H1 (cell line): Measurements from ENCODE around the gene SLC2A3. TPM values are rescaled to one million over a fixed set of nuclear protein-coding genes. Genes with fewer than 3 reads are reported as not detected.

ENCODE experiments used
- BCL11A ChIP-seq, 2 experiments: IDR thresholded peaks; one replicate each; pipeline ENCODE4 v1.6.1; 2011; ENCODE audit warnings: low read depth in 2 of 2, low read length in 2 of 2, mild to moderate bottlenecking in 2 of 2
- POLR2AphosphoS5 ChIP-seq: IDR thresholded peaks from 2 replicates; pipeline ENCODE4 v1.6.1; 2011; ENCODE audit warnings: low read depth, low read length
- SIRT6 ChIP-seq: IDR thresholded peaks from one replicate; pipeline ENCODE4 v1.7.1; 2012; ENCODE audit warnings: low read length, inconsistent platforms
- polyA plus RNA-seq, 7 experiments: library from polyadenylated mRNA; depleted of rRNA in 3 of 7; stranded (reverse) in 5 of 7; unstranded in 2 of 7; fragments of >200 nt in 5 of 7; fragments of 200-250 nt in 2 of 7; gene quantifications; 1 replicate in 5 of 7; 2 replicates in 1 of 7; 4 replicates in 1 of 7; pipeline versions ENCODE4 v1.2.1 to v1.2.3, GENCODE V29; 2011 to 2013; ENCODE audit warnings: missing spikeins in 2 of 7, mixed read lengths in 2 of 7
- total RNA-seq: library from RNA; stranded (reverse); fragmentation: NEBNext Ultra II Directional; extraction: Animal tissue kit (Norgen Biotek cat#: 25700); gene quantifications from 2 replicates; pipeline ENCODE4 v1.2.1, GENCODE V29; 2021
- TF ChIP-seq, protein P1 (sequence below), 3 experiments: IDR thresholded peaks; 1 replicate in 2 of 3; 2 replicates in 1 of 3; pipeline versions ENCODE4 v1.5.1 to v1.6.1; 2011; ENCODE audit warnings: low read length in 3 of 3, mild to moderate bottlenecking in 3 of 3, inconsistent platforms in 2 of 3, low read depth in 1 of 3, moderate library complexity in 1 of 3; ENCODE audit not compliant: insufficient read depth in 1 of 3; ENCODE audit errors: control extremely low read depth in 1 of 3

The SLC2A3 gene
- total and polyA plus RNA-seq, 2 of the 8 experiments (the other 6 are each of a cell fraction or from before 2014, with no cell fraction given): 417 to 688 TPM

DNA sequence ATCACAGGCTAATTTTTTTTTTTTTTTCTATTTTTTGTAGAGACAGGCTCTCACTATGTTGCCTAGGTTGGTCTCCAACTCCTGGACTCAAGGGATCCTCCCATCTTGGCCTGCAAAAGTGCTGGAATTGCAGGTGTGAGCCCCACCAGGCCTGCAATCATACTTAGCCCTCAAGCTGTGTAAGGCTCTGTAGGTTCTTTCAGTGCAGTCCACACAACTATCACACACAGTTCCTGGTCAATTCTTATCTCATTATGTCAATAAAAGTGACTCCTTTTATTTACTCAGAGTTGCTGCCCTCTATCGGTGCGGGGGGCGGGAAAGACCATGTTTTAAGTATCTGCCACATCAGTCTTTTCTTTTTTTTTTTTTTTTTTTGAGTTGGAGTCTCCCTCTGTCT, 29.0 kb downstream of the SLC2A3 start (continued):
- TF ChIP-seq, protein P1, sequence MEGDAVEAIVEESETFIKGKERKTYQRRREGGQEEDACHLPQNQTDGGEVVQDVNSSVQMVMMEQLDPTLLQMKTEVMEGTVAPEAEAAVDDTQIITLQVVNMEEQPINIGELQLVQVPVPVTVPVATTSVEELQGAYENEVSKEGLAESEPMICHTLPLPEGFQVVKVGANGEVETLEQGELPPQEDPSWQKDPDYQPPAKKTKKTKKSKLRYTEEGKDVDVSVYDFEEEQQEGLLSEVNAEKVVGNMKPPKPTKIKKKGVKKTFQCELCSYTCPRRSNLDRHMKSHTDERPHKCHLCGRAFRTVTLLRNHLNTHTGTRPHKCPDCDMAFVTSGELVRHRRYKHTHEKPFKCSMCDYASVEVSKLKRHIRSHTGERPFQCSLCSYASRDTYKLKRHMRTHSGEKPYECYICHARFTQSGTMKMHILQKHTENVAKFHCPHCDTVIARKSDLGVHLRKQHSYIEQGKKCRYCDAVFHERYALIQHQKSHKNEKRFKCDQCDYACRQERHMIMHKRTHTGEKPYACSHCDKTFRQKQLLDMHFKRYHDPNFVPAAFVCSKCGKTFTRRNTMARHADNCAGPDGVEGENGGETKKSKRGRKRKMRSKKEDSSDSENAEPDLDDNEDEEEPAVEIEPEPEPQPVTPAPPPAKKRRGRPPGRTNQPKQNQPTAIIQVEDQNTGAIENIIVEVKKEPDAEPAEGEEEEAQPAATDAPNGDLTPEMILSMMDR (IDR thresholded peaks at IDR 0.05; ENCODE audit: control extremely low read depth in 1 of 3, insufficient read depth in 1 of 3, low read depth in 1 of 3, low read length in 3 of 3): peak in 2 of 3 experiments; percentile 34 to 49; a peak in 3 of 4 replicates
- TF ChIP-seq SIRT6 (no peak), POLR2AphosphoS5 (no peak), BCL11A (IDR thresholded peaks at IDR 0.05; ENCODE audit: low read depth in 2 of 2, low read length in 2 of 2) (no peak)
